AG10803 (cell line): ENCODE measurements around the gene UNK.

Experiments used
- DNase-seq: peaks from one replicate; pipeline ENCODE4 v3.0.0; 2010; ENCODE audit warnings: low read depth
- H3K4me3 ChIP-seq: 2 replicates; pipeline ENCODE4 v1.5.1; 2011; ENCODE audit warnings: mild to moderate bottlenecking, low read length, control low read depth
- TF ChIP-seq, protein P1 (sequence below): conservative IDR thresholded peaks from 2 replicates; pipeline ENCODE4 v1.5.1; 2011; ENCODE audit warnings: mild to moderate bottlenecking, low read length, control low read depth, inconsistent platforms

The UNK gene

DNA sequence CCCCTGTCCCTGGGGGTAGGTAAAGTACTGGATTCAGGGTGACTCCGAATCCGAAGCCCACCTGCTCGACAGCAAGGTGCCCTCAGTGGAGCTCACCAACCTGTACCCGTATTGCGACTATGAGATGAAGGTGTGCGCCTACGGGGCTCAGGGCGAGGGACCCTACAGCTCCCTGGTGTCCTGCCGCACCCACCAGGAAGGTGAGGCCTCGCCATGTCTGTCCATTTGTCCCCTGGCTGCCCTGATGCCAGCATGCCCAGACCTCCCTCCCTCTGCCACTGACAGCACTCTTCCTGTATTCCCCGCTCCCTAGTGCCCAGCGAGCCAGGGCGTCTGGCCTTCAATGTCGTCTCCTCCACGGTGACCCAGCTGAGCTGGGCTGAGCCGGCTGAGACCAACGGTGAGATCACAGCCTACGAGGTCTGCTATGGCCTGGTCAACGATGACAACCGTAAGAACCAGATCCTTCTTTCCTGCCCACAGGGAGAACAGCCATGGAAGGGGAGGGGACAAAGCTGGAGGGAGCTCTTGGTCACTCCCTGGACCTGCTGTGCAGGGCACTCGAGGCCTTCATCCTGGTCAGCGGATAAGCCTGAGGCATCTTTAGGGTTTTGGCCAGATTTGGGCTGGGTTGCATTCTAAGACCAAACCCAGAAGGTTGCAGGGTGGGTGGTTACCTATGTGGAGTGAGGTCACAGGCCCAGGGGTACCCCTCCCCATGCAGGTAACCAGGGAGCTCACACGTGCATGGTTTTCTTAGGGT, 33.8 kb upstream of the UNK start:
- TF ChIP-seq, protein P1, sequence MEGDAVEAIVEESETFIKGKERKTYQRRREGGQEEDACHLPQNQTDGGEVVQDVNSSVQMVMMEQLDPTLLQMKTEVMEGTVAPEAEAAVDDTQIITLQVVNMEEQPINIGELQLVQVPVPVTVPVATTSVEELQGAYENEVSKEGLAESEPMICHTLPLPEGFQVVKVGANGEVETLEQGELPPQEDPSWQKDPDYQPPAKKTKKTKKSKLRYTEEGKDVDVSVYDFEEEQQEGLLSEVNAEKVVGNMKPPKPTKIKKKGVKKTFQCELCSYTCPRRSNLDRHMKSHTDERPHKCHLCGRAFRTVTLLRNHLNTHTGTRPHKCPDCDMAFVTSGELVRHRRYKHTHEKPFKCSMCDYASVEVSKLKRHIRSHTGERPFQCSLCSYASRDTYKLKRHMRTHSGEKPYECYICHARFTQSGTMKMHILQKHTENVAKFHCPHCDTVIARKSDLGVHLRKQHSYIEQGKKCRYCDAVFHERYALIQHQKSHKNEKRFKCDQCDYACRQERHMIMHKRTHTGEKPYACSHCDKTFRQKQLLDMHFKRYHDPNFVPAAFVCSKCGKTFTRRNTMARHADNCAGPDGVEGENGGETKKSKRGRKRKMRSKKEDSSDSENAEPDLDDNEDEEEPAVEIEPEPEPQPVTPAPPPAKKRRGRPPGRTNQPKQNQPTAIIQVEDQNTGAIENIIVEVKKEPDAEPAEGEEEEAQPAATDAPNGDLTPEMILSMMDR = no peak; the same call in 1 of the 2 replicates
- no peak for DNase-seq
- H3K4me3 ChIP-seq = no peak overlapping the region

DNA sequence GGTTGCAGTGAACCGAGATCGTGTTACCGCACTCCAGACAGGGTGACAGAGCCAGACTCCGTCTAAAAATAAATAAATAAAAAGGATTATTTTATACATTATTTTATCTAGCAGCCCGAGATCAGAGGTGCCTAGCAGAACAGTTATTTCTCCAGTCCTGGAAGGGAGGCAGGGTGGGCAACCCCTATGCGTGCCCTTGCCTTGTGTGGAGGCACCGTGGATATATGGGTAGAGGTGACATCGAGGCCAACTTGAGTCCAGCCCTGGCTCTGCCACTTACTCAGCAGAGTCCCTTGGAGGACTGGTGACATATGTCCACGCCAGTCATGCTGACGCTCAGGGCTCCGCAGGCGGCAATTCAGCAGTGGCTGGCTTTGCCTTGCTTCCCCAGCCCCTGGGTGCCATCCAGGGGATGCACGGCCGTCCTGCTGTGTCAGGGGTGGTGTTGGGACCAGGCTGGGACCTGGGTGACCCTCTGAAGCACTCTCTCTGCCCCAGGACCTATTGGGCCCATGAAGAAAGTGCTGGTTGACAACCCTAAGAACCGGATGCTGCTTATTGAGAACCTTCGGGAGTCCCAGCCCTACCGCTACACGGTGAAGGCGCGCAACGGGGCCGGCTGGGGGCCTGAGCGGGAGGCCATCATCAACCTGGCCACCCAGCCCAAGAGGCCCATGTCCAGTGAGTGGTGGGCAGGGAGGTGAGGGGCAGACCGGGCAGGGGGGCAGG, 32.8 kb upstream of the UNK start:
- no peak for DNase-seq
- H3K4me3 ChIP-seq = no peak overlapping the region
- TF ChIP-seq, protein P1 = no peak

DNA sequence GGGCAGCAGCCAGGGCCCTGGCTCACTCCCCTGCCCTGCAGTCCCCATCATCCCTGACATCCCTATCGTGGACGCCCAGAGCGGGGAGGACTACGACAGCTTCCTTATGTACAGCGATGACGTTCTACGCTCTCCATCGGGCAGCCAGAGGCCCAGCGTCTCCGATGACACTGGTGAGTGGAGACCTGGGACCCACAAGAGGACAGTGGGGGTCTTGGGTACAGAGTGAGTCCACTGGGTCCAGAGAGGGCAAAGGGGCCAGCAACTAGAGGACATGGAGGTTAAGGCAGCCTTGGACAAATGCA, 32.2 kb upstream of the UNK start:
- H3K4me3 ChIP-seq = no peak overlapping the region
- DNase-seq = no peak
- TF ChIP-seq, protein P1 = no peak

DNA sequence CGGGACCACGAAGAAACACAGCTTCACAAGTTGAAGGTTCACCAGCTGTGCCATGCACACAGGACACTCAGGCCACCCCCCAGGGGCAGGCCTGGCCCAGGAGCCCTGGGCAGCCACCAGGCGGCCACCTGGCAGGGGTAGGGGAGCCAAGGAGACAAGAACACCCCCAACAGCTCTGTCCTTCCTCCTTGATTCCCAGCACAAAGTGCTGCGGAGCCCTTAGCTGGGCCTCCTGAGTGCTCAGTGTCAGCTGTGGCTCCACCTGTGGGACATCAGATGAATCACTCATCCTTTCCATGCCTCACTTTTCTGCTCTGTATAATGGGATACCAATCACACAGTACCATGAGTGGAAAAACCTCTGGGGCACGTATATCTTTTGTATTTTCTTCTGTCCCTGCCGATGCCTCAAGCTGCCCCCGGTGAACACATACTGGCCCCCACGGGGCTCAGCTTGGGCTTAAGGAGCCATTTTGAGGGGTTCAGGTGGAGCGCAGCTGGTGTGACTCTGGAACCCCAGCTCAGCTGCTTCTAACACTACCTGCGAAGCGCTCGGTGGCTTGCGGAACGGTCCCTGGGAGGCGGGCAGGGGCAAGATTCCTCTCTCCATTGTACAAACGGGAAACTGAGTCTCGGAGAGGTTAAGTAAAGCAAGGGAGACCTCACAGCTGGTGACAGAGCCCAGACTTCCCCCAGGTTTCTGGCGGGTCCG, 31.6 kb upstream of the UNK start:
- no peak for DNase-seq
- TF ChIP-seq, protein P1 = no peak
- peak overlapping the region; percentile 54 for H3K4me3 ChIP-seq

DNA sequence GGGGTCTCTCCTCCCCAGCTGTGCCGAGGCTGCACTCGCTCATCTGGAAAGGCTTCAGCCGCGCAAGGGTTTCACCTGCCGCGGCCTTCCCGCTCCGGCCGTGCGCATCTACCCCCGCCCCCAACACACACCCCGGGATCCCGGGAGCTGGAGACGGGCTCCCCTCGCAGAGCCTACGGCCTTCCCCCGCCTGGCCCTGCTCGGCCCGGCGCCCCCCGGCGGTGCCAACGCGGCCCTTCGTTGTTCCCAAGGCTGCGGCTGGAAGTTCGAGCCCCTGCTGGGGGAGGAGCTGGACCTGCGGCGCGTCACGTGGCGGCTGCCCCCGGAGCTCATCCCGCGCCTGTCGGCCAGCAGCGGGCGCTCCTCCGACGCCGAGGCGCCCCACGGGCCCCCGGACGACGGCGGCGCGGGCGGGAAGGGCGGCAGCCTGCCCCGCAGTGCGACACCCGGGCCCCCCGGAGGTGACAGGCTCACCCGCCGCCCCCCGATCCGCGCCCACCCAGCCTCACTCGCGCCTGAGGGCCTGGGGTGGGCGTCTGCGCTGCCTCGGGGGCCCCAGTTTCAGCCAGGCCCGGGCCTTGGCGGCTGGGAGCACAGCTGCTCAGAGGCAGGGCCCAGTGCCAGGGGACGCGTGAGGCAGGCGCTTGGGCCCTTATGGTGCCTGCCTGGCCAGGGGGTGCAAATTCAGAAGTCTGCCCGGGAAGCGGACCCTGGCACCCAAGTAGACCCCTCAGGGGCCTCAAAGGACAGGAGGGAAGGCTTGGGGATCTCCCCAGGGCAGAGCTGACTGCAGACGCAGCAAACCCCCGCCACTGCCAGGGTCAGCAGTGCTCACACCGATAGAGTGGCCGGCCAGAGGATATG, 30.9 kb upstream of the UNK start:
- DNase-seq = peak; percentile 60
- peak overlapping the region; percentile 54 for H3K4me3 ChIP-seq
- TF ChIP-seq, protein P1 = peak; percentile 33

DNA sequence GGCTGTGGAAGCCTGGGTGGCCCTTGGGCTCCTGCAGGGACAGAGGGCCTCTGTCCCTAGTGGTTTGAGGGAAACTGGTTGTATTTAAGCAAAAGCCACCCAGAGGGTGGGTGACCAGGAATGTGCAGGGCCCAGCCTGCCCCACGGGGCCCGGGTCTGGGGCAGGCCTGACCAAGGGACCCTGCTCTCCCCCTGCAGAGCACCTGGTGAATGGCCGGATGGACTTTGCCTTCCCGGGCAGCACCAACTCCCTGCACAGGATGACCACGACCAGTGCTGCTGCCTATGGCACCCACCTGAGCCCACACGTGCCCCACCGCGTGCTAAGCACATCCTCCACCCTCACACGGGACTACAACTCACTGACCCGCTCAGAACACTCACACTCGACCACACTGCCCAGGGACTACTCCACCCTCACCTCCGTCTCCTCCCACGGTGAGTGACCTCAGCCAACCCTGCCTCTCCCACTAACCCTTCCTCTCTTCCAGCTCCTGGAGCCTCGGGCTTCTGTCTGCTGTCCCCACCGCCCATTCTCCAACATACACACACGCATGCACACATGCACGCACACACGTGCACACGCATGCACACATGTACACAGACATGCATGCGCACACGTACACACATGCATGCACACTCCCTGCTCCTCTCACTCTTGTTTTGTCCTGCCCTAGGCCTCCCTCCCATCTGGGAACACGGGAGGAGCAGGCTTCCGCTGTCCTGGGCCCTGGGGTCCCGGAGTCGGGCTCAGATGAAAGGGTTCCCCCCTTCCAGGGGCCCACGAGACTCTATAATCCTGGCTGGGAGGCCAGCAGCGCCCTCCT, 30.0 kb upstream of the UNK start:
- DNase-seq = no peak
- TF ChIP-seq, protein P1 = no peak
- no peak overlapping the region for H3K4me3 ChIP-seq
